Measurements from ENCODE around the gene C12orf50. TPM values are rescaled to one million over a fixed set of nuclear protein-coding genes. Genes with fewer than 3 reads are reported as not detected.

The C12orf50 gene
- total and polyA plus RNA-seq, 2 of the 13 experiments (the other 11 are each of a cell fraction or from before 2014, with no cell fraction given): not detected

DNA sequence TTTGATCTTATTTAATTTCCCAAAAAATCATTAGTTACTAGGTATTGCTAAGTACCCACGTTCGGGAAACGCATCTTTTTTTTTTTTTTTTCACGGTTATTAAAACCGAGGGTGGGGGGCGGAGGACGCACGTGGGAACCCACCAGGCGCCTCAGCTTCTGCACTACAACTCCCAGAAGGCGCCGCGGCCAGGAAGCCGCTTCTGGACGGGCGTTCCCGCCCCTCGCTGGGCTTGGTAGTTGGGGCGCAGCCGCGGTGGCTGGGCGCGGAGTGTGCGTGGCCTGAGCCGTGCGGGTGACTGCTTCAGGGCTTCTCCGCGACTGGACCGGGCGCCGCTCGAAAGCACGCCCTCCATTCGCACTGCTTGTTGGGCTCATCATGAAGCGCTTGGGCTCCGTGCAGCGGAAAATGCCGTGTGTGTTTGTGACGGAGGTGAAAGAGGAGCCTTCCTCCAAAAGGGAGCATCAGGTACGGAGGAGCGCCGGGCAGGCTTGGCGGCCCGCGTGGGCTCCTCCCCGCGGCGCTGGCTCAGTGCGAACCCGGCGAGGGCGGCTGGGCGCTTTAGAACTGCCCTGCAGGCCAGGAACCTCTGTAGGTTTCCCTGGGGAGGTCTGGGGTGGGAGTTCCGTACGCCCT is 6.2 kb upstream of the C12orf50 start (continued):
- TF ChIP-seq, protein P1, sequence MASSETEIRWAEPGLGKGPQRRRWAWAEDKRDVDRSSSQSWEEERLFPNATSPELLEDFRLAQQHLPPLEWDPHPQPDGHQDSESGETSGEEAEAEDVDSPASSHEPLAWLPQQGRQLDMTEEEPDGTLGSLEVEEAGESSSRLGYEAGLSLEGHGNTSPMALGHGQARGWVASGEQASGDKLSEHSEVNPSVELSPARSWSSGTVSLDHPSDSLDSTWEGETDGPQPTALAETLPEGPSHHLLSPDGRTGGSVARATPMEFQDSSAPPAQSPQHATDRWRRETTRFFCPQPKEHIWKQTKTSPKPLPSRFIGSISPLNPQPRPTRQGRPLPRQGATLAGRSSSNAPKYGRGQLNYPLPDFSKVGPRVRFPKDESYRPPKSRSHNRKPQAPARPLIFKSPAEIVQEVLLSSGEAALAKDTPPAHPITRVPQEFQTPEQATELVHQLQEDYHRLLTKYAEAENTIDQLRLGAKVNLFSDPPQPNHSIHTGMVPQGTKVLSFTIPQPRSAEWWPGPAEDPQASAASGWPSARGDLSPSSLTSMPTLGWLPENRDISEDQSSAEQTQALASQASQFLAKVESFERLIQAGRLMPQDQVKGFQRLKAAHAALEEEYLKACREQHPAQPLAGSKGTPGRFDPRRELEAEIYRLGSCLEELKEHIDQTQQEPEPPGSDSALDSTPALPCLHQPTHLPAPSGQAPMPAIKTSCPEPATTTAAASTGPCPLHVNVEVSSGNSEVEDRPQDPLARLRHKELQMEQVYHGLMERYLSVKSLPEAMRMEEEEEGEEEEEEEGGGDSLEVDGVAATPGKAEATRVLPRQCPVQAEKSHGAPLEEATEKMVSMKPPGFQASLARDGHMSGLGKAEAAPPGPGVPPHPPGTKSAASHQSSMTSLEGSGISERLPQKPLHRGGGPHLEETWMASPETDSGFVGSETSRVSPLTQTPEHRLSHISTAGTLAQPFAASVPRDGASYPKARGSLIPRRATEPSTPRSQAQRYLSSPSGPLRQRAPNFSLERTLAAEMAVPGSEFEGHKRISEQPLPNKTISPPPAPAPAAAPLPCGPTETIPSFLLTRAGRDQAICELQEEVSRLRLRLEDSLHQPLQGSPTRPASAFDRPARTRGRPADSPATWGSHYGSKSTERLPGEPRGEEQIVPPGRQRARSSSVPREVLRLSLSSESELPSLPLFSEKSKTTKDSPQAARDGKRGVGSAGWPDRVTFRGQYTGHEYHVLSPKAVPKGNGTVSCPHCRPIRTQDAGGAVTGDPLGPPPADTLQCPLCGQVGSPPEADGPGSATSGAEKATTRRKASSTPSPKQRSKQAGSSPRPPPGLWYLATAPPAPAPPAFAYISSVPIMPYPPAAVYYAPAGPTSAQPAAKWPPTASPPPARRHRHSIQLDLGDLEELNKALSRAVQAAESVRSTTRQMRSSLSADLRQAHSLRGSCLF (CRISPR knock-in tag; IDR thresholded peaks at IDR 0.05; ENCODE audit: borderline replicate concordance): no peak
- TF ChIP-seq DMAP1 (CRISPR knock-in tag; IDR thresholded peaks at IDR 0.05) (peak; percentile 90), ATM (IDR thresholded peaks at IDR 0.05; ENCODE audit: borderline replicate concordance) (no peak), SAP130 (CRISPR knock-in tag; IDR thresholded peaks at IDR 0.05; ENCODE audit: low read depth) (peak; percentile 92), ZNF44 (CRISPR knock-in tag; IDR thresholded peaks at IDR 0.05) (no peak), ZFP36 (IDR thresholded peaks at IDR 0.05; ENCODE audit: borderline replicate concordance, low read depth, low read length, partially characterized antibody) (no peak), FOXC1 (CRISPR knock-in tag; IDR thresholded peaks at IDR 0.05; ENCODE audit: borderline replicate concordance) (0 out of 2 replicates have a peak, but pooled peaks have one; percentile 90), ZNF781 (CRISPR knock-in tag; IDR thresholded peaks at IDR 0.05; ENCODE audit: borderline replicate concordance, not compliant biosample characterization) (peak; percentile 31), ARNT2 (CRISPR knock-in tag; IDR thresholded peaks at IDR 0.05; ENCODE audit: low read depth) (peak; percentile 83; the same call in 1 of the 2 replicates)
- TF ChIP-seq, protein P2, sequence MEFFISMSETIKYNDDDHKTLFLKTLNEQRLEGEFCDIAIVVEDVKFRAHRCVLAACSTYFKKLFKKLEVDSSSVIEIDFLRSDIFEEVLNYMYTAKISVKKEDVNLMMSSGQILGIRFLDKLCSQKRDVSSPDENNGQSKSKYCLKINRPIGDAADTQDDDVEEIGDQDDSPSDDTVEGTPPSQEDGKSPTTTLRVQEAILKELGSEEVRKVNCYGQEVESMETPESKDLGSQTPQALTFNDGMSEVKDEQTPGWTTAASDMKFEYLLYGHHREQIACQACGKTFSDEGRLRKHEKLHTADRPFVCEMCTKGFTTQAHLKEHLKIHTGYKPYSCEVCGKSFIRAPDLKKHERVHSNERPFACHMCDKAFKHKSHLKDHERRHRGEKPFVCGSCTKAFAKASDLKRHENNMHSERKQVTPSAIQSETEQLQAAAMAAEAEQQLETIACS (CRISPR knock-in tag; IDR thresholded peaks at IDR 0.05): no peak
- TF ChIP-seq, protein P3, sequence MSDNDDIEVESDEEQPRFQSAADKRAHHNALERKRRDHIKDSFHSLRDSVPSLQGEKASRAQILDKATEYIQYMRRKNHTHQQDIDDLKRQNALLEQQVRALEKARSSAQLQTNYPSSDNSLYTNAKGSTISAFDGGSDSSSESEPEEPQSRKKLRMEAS (IDR thresholded peaks at IDR 0.05): peak; percentile 80
- TF ChIP-seq, protein P4, sequence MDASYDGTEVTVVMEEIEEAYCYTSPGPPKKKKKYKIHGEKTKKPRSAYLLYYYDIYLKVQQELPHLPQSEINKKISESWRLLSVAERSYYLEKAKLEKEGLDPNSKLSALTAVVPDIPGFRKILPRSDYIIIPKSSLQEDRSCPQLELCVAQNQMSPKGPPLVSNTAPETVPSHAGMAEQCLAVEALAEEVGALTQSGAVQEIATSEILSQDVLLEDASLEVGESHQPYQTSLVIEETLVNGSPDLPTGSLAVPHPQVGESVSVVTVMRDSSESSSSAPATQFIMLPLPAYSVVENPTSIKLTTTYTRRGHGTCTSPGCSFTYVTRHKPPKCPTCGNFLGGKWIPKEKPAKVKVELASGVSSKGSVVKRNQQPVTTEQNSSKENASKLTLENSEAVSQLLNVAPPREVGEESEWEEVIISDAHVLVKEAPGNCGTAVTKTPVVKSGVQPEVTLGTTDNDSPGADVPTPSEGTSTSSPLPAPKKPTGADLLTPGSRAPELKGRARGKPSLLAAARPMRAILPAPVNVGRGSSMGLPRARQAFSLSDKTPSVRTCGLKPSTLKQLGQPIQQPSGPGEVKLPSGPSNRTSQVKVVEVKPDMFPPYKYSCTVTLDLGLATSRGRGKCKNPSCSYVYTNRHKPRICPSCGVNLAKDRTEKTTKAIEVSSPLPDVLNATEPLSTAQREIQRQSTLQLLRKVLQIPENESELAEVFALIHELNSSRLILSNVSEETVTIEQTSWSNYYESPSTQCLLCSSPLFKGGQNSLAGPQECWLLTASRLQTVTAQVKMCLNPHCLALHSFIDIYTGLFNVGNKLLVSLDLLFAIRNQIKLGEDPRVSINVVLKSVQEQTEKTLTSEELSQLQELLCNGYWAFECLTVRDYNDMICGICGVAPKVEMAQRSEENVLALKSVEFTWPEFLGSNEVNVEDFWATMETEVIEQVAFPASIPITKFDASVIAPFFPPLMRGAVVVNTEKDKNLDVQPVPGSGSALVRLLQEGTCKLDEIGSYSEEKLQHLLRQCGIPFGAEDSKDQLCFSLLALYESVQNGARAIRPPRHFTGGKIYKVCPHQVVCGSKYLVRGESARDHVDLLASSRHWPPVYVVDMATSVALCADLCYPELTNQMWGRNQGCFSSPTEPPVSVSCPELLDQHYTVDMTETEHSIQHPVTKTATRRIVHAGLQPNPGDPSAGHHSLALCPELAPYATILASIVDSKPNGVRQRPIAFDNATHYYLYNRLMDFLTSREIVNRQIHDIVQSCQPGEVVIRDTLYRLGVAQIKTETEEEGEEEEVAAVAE (CRISPR knock-in tag; IDR thresholded peaks at IDR 0.05; ENCODE audit: borderline replicate concordance): 0 out of 2 replicates have a peak, but pooled peaks have one; percentile 48
- TF ChIP-seq, protein P5, sequence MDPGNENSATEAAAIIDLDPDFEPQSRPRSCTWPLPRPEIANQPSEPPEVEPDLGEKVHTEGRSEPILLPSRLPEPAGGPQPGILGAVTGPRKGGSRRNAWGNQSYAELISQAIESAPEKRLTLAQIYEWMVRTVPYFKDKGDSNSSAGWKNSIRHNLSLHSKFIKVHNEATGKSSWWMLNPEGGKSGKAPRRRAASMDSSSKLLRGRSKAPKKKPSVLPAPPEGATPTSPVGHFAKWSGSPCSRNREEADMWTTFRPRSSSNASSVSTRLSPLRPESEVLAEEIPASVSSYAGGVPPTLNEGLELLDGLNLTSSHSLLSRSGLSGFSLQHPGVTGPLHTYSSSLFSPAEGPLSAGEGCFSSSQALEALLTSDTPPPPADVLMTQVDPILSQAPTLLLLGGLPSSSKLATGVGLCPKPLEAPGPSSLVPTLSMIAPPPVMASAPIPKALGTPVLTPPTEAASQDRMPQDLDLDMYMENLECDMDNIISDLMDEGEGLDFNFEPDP (CRISPR knock-in tag; conservative IDR thresholded peaks at IDR 0.05): no peak
- TF ChIP-seq, protein P6, sequence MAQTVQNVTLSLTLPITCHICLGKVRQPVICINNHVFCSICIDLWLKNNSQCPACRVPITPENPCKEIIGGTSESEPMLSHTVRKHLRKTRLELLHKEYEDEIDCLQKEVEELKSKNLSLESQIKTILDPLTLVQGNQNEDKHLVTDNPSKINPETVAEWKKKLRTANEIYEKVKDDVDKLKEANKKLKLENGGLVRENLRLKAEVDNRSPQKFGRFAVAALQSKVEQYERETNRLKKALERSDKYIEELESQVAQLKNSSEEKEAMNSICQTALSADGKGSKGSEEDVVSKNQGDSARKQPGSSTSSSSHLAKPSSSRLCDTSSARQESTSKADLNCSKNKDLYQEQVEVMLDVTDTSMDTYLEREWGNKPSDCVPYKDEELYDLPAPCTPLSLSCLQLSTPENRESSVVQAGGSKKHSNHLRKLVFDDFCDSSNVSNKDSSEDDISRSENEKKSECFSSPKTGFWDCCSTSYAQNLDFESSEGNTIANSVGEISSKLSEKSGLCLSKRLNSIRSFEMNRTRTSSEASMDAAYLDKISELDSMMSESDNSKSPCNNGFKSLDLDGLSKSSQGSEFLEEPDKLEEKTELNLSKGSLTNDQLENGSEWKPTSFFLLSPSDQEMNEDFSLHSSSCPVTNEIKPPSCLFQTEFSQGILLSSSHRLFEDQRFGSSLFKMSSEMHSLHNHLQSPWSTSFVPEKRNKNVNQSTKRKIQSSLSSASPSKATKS (CRISPR knock-in tag; IDR thresholded peaks at IDR 0.05): no peak
